PC-3 (cell line): ENCODE data around the gene ANKS1B. TPM values are rescaled to one million over a fixed set of nuclear protein-coding genes. Genes with fewer than 3 reads are reported as not detected.

Experiments
- ATAC-seq: fragments of 200-7000 bp; cut with Tn5 transposase; 2 replicates; pipeline ENCODE4 v1.9.1; 2020; ENCODE audit warnings: mild to moderate bottlenecking, moderate library complexity
- BruUV-seq: library from RNA; stranded (reverse); fragments of 400-500 nt; replicated peaks from 2 replicates; lab custom pipeline; 2021; lab: Mats Ljungman, UMichigan
- CTCF ChIA-PET: fragments of 300-600 bp; sonication (Branson Sonifier 250); formaldehyde crosslinking; loops from one replicate; lab custom pipeline; 2022; ENCODE audit warnings: antibody characterized with exemption; lab: Charles Lee
- POLR2A ChIA-PET: fragments of 300-600 bp; sonication (Branson Sonifier 250); formaldehyde crosslinking; loops from one replicate; lab custom pipeline; 2022; ENCODE audit warnings: antibody characterized with exemption; ENCODE audit not compliant: unreplicated experiment; lab: Charles Lee
- DNase-seq: peaks from one replicate; pipeline ENCODE4 v3.0.0-alpha.2; 2015
- H2AFZ ChIP-seq: fragments of 300-600 bp; sonication (generic); 2 replicates; pipeline ENCODE4 v1.6.0; 2016; ENCODE audit warnings: antibody characterized with exemption, low read length
- H3F3A ChIP-seq: fragments of 300-600 bp; sonication (generic); one replicate; pipeline ENCODE4 v1.6.0; 2017; ENCODE audit warnings: antibody characterized with exemption, low read length, control low read depth, mild to moderate bottlenecking; ENCODE audit not compliant: unreplicated experiment
- H3K27ac ChIP-seq: fragments of 300-600 bp; sonication (generic); 2 replicates; pipeline ENCODE4 v1.5.1; 2016; ENCODE audit warnings: mild to moderate bottlenecking, low read length
- H3K27me3 ChIP-seq: fragments of 300-600 bp; sonication (generic); 2 replicates; pipeline ENCODE4 v1.6.1; 2016; ENCODE audit warnings: low read length, mixed read lengths
- H3K36me3 ChIP-seq: fragments of 300-600 bp; sonication (generic); 2 replicates; pipeline ENCODE4 v1.6.1; 2016; ENCODE audit warnings: low read depth, mixed run types, low read length, mixed read lengths
- H3K4me1 ChIP-seq: fragments of 300-600 bp; sonication (generic); 2 replicates; pipeline ENCODE4 v1.5.1; 2016; ENCODE audit warnings: low read length; ENCODE audit not compliant: insufficient read depth
- H3K4me2 ChIP-seq: fragments of 300-600 bp; sonication (generic); 2 replicates; pipeline ENCODE4 v1.6.0; 2016; ENCODE audit warnings: low read length
- H3K4me3 ChIP-seq: fragments of 300-600 bp; sonication (generic); 2 replicates; pipeline ENCODE4 v1.5.1; 2016; ENCODE audit warnings: mild to moderate bottlenecking, low read length, mixed read lengths
- H3K79me2 ChIP-seq: fragments of 300-600 bp; sonication (generic); 2 replicates; pipeline ENCODE4 v1.6.1; 2017; ENCODE audit warnings: low read length, mixed read lengths
- H3K9ac ChIP-seq: fragments of 300-600 bp; sonication (generic); 2 replicates; pipeline ENCODE4 v1.6.0; 2016; ENCODE audit warnings: mild to moderate bottlenecking, low read length
- H3K9me2 ChIP-seq: fragments of 300-600 bp; sonication (generic); replicated peaks from 2 replicates; pipeline ENCODE4 v1.6.1; 2016; ENCODE audit warnings: mixed run types, low read length, mixed read lengths
- H3K9me3 ChIP-seq: fragments of 300-600 bp; sonication (generic); 2 replicates; pipeline ENCODE4 v1.6.1; 2016; ENCODE audit warnings: low read length, mixed read lengths
- H4K20me1 ChIP-seq: fragments of 300-600 bp; sonication (generic); 2 replicates; pipeline ENCODE4 v1.6.1; 2016; ENCODE audit warnings: low read length, mixed read lengths
- EZH2 ChIP-seq: fragments of 300-600 bp; sonication (generic); IDR thresholded peaks from one replicate; pipeline ENCODE4 v1.6.1; 2017; ENCODE audit warnings: antibody characterized with exemption, mild to moderate bottlenecking, low read length; ENCODE audit not compliant: unreplicated experiment
- EZH2phosphoT487 ChIP-seq: fragments of 300-600 bp; sonication (generic); IDR thresholded peaks from 2 replicates; pipeline ENCODE4 v1.6.1; 2018; ENCODE audit warnings: mild to moderate bottlenecking, antibody characterized with exemption, low read length, borderline replicate concordance
- intact Hi-C: fragments of 100-400 bp; cut with micrococcal nuclease; formaldehyde crosslinking; loops from 2 replicates; pipeline ENCODE4 v1.9.0; 2023
- total RNA-seq: library from RNA; depleted of rRNA; stranded (reverse); fragments of >200 nt; gene quantifications from 2 replicates; pipeline ENCODE4 v1.2.3, GENCODE V29; 2014
- TF ChIP-seq, protein P1 (sequence below): fragments of 300-600 bp; sonication (generic); conservative IDR thresholded peaks from 2 replicates; pipeline ENCODE4 v1.5.1; 2017; ENCODE audit warnings: antibody characterized with exemption, low read depth, mild to moderate bottlenecking, low read length

Gene ANKS1B
- total RNA-seq, 1 experiment from 2014 or later = 0.07 TPM

DNA sequence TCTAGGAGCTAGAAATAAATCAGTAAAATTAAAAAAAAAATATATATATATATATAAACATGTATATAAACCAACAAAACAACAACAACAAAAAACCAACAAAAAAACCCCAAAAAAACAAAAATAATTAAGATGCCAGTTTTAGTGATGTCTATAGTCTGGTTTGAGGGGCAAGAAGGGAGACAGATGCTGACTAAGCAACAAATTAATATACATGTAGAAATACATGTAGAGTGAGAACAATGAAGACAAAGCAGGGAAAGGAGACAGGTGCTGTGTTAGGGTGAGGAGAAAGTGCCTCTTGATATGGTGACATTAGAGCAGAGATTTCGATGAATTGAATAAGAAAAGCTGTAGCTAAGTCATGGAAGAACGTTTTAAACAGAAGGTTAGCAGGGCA is 861.8 kb downstream of the ANKS1B start:
- DNase-seq = no peak
- H3K4me2 ChIP-seq = no peak overlapping the region
- no peak overlapping the region for H3K27ac ChIP-seq
- ATAC-seq = no peak
- ChIA-PET POLR2A (no interaction called here), CTCF (no interaction called here)
- no peaks in the 10 kb centered on the region for H3F3A ChIP-seq
- H3K36me3 ChIP-seq = no peaks in the 10 kb centered on the region
- no peaks in the 10 kb centered on the region for H3K79me2 ChIP-seq
- H3K4me3 ChIP-seq = no peak overlapping the region
- H2AFZ ChIP-seq = no peak overlapping the region
- H3K9me3 ChIP-seq = no peaks in the 10 kb centered on the region
- no peak for TF ChIP-seq EZH2
- no peak for TF ChIP-seq EZH2phosphoT487
- TF ChIP-seq, protein P1, sequence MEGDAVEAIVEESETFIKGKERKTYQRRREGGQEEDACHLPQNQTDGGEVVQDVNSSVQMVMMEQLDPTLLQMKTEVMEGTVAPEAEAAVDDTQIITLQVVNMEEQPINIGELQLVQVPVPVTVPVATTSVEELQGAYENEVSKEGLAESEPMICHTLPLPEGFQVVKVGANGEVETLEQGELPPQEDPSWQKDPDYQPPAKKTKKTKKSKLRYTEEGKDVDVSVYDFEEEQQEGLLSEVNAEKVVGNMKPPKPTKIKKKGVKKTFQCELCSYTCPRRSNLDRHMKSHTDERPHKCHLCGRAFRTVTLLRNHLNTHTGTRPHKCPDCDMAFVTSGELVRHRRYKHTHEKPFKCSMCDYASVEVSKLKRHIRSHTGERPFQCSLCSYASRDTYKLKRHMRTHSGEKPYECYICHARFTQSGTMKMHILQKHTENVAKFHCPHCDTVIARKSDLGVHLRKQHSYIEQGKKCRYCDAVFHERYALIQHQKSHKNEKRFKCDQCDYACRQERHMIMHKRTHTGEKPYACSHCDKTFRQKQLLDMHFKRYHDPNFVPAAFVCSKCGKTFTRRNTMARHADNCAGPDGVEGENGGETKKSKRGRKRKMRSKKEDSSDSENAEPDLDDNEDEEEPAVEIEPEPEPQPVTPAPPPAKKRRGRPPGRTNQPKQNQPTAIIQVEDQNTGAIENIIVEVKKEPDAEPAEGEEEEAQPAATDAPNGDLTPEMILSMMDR = no peak
- H3K27me3 ChIP-seq = no peaks in the 10 kb centered on the region
- no peak overlapping the region for H3K9ac ChIP-seq
- no TSS peak for BruUV-seq
- no peaks in the 10 kb centered on the region for H4K20me1 ChIP-seq
- intact Hi-C loops = no loop called here
- no peaks in the 10 kb centered on the region for H3K4me1 ChIP-seq
- no peaks in the 10 kb centered on the region for H3K9me2 ChIP-seq

DNA sequence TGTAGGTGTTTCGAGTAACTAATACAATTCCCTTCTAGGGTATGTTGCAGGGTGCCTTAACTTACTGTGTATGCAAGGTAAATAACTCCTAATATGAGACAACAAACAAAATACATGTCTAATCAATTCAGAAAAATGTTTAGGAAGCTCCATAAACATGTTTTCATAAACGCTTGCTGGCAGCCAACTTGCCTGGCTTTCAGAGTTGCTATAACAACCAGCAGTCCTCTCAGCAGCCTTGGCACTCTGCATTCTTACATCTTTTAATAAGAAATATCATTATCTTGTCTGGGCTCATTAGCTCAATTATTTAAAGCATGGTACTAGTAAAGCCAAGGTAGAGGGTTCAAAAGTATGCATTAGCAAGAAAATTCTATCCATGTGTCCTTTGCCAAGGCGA is 862.2 kb downstream of the ANKS1B start:
- H3K36me3 ChIP-seq = no peaks in the 10 kb centered on the region
- no peaks in the 10 kb centered on the region for H3K79me2 ChIP-seq
- H3K4me2 ChIP-seq = no peak overlapping the region
- no peaks in the 10 kb centered on the region for H3K4me1 ChIP-seq
- no peaks in the 10 kb centered on the region for H3K9me2 ChIP-seq
- no peak for ATAC-seq
- H3K4me3 ChIP-seq = no peak overlapping the region
- no peaks in the 10 kb centered on the region for H3K9me3 ChIP-seq
- no peak overlapping the region for H3K9ac ChIP-seq
- BruUV-seq = no TSS peak
- no peak overlapping the region for H3K27ac ChIP-seq
- no peaks in the 10 kb centered on the region for H3K27me3 ChIP-seq
- H3F3A ChIP-seq = no peaks in the 10 kb centered on the region
- H2AFZ ChIP-seq = no peak overlapping the region
- TF ChIP-seq EZH2 = no peak
- no peak for TF ChIP-seq EZH2phosphoT487
- TF ChIP-seq, protein P1 = no peak
- H4K20me1 ChIP-seq = no peaks in the 10 kb centered on the region
- intact Hi-C loops = no loop called here
- POLR2A ChIA-PET = no interaction called here
- DNase-seq = no peak
- CTCF ChIA-PET = no interaction called here

DNA sequence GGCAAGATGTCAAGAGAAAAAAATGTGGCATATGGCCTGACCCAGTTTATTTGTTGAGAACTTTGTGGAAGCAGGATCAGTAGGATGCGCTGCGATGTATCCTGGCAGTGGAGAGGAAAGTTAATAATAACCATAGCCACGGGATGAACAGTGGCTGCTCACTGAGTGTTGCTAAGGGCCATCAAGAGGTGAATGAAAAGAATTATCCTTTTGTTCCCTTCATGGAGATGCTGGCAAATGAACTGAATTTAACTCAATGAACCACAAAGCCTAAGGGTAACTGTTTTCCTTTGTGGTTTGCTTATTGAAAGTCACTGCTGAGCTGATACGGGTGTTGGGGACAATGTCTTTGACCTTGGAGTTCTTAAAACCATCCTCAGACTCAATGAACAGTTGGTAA is 863.2 kb downstream of the ANKS1B start:
- Histone ChIP-seq H3K4me3 (no peak overlapping the region), H3K27ac (no peak overlapping the region), H3K27me3 (no peaks in the 10 kb centered on the region), H3F3A (no peaks in the 10 kb centered on the region), H2AFZ (no peak overlapping the region), H3K9me2 (no peaks in the 10 kb centered on the region), H3K4me1 (no peaks in the 10 kb centered on the region), H3K36me3 (no peaks in the 10 kb centered on the region), H3K9me3 (no peaks in the 10 kb centered on the region), H3K4me2 (no peak overlapping the region), H3K79me2 (no peaks in the 10 kb centered on the region), H4K20me1 (no peaks in the 10 kb centered on the region), H3K9ac (no peak overlapping the region)
- ChIA-PET CTCF (no interaction called here), POLR2A (no interaction called here)
- DNase-seq (no peak), ATAC-seq (no peak)
- no TSS peak for BruUV-seq
- intact Hi-C loops = no loop called here
- TF ChIP-seq EZH2 (no peak), EZH2phosphoT487 (no peak)
- TF ChIP-seq, protein P1 = no peak
